ENCODE results near the gene GGA2.
"Not testable (repeated sequence)": the region's sequence is repeated elsewhere in the genome, so short reads cannot be mapped to it uniquely, and the experiment has no call there.

The GGA2 gene, protein sequence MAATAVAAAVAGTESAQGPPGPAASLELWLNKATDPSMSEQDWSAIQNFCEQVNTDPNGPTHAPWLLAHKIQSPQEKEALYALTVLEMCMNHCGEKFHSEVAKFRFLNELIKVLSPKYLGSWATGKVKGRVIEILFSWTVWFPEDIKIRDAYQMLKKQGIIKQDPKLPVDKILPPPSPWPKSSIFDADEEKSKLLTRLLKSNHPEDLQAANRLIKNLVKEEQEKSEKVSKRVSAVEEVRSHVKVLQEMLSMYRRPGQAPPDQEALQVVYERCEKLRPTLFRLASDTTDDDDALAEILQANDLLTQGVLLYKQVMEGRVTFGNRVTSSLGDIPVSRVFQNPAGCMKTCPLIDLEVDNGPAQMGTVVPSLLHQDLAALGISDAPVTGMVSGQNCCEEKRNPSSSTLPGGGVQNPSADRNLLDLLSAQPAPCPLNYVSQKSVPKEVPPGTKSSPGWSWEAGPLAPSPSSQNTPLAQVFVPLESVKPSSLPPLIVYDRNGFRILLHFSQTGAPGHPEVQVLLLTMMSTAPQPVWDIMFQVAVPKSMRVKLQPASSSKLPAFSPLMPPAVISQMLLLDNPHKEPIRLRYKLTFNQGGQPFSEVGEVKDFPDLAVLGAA

GRCh38 chr16:23510164-23510914 lies at the start of gene GGA2:
TSS of gene GGA2 (minus strand) at chr16:23510494. CDS start at chr16:23510411, 83 bp downstream.
- H3K36me3 ChIP-seq (ENCODE audit: insufficient read depth, low read length) = no peaks in the 10 kb centered on the region
- H3K4me1 ChIP-seq (ENCODE audit: insufficient read depth, low read length) = peaks cover 22% of the 10 kb centered on the region
- H3K9ac ChIP-seq (ENCODE audit: low read length) = peak within 1 kb of the TSS; percentile 37
- peak within 1 kb of the TSS; percentile 60 to 76 for H3K4me3 ChIP-seq (ENCODE audit: low read depth in 1 of 2, low read length in 2 of 2)
- no peaks in the 10 kb centered on the region for H3K27me3 ChIP-seq (ENCODE audit: control insufficient read depth in 1 of 2, insufficient read depth in 2 of 2, low read length in 2 of 2)
- H3K9me3 ChIP-seq (ENCODE audit: low read length) = no peaks in the 10 kb centered on the region
- H3K27ac ChIP-seq (ENCODE audit: low read depth, low read length) = peak within 1 kb of the TSS; percentile 79

DNA sequence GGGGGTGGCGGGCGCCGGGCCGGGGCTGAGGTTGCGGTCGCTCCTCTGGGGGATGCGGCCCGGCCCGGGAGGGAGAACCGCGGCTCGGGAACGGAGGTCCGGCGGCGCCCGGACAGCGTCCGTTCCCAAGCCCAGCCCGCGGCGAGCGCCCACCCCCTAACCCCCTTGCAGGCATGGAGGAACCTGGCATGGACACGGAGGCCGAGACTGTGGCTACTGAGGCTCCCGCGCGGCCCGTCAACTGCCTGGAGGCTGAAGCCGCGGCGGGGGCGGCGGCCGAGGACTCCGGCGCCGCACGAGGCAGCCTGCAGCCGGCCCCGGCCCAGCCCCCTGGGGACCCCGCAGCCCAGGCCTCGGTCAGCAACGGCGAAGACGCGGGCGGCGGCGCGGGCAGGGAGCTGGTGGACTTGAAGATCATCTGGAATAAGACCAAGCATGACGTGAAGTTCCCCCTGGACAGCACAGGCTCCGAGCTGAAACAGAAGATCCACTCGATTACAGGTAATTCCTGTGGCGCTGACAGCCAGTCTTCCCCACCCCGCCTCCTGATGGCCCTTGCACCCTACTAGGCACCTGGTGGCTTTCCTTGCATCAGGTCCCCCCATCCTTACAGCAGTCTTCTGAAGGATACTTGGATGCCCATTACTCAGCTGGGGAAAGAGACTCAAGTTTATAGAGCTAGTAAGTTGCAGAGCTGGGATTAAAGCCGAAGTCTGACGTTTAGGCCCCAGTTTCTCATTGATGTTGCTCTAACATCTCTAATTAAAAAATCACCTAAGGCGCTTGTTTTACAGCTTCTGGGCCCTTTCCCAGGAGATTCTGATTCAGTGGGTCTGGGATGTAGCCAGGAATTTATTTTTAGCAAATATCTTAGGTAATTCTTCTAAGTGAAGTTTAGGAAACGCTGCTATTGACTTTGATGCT lies 47.7 kb upstream of the GGA2 start:
- peak overlapping the region; percentile 89 for H3K27ac ChIP-seq (ENCODE audit: low read depth, low read length)
- no peaks in the 10 kb centered on the region for H3K9me3 ChIP-seq (ENCODE audit: low read length)
- peak overlapping the region; percentile 81 to 82 for H3K4me3 ChIP-seq (ENCODE audit: low read depth in 1 of 2, low read length in 2 of 2)
- peak overlapping the region; percentile 74 for H3K9ac ChIP-seq (ENCODE audit: low read length)
- no peaks in the 10 kb centered on the region for H3K27me3 ChIP-seq (ENCODE audit: control insufficient read depth in 1 of 2, insufficient read depth in 2 of 2, low read length in 2 of 2)
- H3K36me3 ChIP-seq (ENCODE audit: insufficient read depth, low read length) = peaks cover 37% of the 10 kb centered on the region
- H3K4me1 ChIP-seq (ENCODE audit: insufficient read depth, low read length) = peaks cover 26% of the 10 kb centered on the region

GRCh38 chr16:23556881-23557778 lies 46.8 kb upstream of the GGA2 start, which contains the start of the genes EARS2 and UBFD1:
TSS of gene EARS2 (minus strand) at chr16:23557350. CDS start at chr16:23557343, 7 bp downstream.
TSS of gene UBFD1 (plus strand) at chr16:23557727. CDS start at chr16:23557743, 16 bp downstream.
- H3K36me3 ChIP-seq (ENCODE audit: insufficient read depth, low read length) = peaks cover 35% of the 10 kb centered on the region

DNA sequence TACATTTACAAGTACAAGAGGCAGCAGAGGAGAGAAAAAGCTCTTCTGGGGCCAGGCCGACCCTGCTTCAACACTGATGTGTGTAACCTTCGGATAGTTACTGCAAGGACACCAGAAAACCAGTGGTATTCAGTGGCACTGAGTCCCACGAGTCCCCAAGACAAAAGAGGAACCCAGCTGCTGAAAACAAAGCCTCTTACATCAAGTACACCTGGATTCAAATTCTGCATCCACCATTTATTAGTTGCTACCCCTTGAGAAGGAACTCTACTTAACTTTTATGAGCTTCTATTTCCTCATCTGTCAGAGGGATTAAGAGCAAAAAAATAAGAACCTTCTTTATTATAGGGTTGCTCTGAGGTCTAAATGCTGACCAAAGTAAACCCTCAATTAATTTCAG lies 44.2 kb upstream of the GGA2 start:
- Histone ChIP-seq H3K9me3 (ENCODE audit: low read length) (no peaks in the 10 kb centered on the region), H3K4me1 (ENCODE audit: insufficient read depth, low read length) (peaks cover 19% of the 10 kb centered on the region), H3K9ac (ENCODE audit: low read length) (no peak overlapping the region), H3K27ac (ENCODE audit: low read depth, low read length) (no peak overlapping the region), H3K4me3 (ENCODE audit: low read depth in 1 of 2, low read length in 2 of 2) (no peak overlapping the region), H3K27me3 (ENCODE audit: control insufficient read depth in 1 of 2, insufficient read depth in 2 of 2, low read length in 2 of 2) (no peaks in the 10 kb centered on the region), H3K36me3 (ENCODE audit: insufficient read depth, low read length) (peaks cover 29% of the 10 kb centered on the region)

More at GRCh38 chr16:23556881-23557778, 46.8 kb upstream of the GGA2 start, which contains the start of the genes EARS2 and UBFD1:
- Histone ChIP-seq H3K27ac (ENCODE audit: low read depth, low read length) (peak within 1 kb of the TSS; percentile 89), H3K4me1 (ENCODE audit: insufficient read depth, low read length) (peaks cover 26% of the 10 kb centered on the region), H3K27me3 (ENCODE audit: control insufficient read depth in 1 of 2, insufficient read depth in 2 of 2, low read length in 2 of 2) (no peaks in the 10 kb centered on the region), H3K9me3 (ENCODE audit: low read length) (no peaks in the 10 kb centered on the region), H3K9ac (ENCODE audit: low read length) (peak within 1 kb of the TSS; percentile 74), H3K4me3 (ENCODE audit: low read depth in 1 of 2, low read length in 2 of 2) (peak within 1 kb of the TSS; percentile 81 to 82)

DNA sequence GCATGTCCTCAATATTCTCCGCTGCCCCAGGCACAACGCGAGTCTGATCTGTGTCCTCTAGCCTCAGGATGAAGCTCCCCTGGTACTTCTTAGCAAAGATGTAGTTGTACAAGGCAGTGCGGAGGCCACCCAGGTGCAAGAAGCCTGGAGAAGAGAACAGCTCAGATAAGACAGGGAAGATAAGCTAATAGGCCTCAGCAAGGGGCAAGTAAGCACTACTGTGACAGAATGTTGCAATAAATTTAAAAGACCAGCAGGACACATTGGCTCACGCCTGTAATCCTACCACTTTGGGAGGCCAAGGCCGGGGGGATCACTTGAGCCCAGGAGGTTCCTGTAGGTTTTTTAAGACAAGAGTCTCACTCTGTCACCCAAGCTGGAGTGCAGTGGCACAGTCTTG lies 41.9 kb upstream of the GGA2 start:
- Histone ChIP-seq H3K36me3 (ENCODE audit: insufficient read depth, low read length) (peaks cover 41% of the 10 kb centered on the region), H3K4me1 (ENCODE audit: insufficient read depth, low read length) (peaks cover 7% of the 10 kb centered on the region)

DNA sequence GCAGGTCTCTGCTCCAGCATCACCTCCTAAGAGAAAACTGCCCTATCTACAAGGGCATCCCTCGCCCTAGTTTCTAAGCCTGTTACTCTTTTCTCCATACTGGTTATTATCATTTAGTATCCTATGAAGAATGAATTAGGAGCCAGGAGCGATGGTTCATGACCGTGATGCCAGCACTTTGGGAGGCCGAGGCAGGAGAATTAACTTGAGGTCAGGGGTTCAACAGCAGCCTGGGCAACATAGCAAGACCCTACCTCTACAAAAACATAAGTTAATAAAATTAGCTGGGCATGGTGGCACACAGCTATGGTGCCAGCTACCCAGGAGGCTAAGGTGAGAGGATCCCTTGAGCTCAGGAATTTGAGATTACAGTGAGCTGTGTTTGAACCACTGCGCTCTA lies 39.6 kb upstream of the GGA2 start:
- no peak overlapping the region for H3K9ac ChIP-seq (ENCODE audit: low read length)
- H3K36me3 ChIP-seq (ENCODE audit: insufficient read depth, low read length) = peaks cover 59% of the 10 kb centered on the region
- H3K27ac ChIP-seq (ENCODE audit: low read depth, low read length) = no peak overlapping the region
- H3K4me1 ChIP-seq (ENCODE audit: insufficient read depth, low read length) = no peaks in the 10 kb centered on the region
- H3K4me3 ChIP-seq (ENCODE audit: low read depth in 1 of 2, low read length in 2 of 2) = no peak overlapping the region
- no peaks in the 10 kb centered on the region for H3K27me3 ChIP-seq (ENCODE audit: control insufficient read depth in 1 of 2, insufficient read depth in 2 of 2, low read length in 2 of 2)
- H3K9me3 ChIP-seq (ENCODE audit: low read length) = no peaks in the 10 kb centered on the region

More for the DNA sequence above, 41.9 kb upstream of the GGA2 start:
- no peaks in the 10 kb centered on the region for H3K27me3 ChIP-seq (ENCODE audit: control insufficient read depth in 1 of 2, insufficient read depth in 2 of 2, low read length in 2 of 2)
- H3K27ac ChIP-seq (ENCODE audit: low read depth, low read length) = no peak overlapping the region
- H3K9ac ChIP-seq (ENCODE audit: low read length) = no peak overlapping the region
- H3K4me3 ChIP-seq (ENCODE audit: low read depth in 1 of 2, low read length in 2 of 2) = no peak overlapping the region
- H3K9me3 ChIP-seq (ENCODE audit: low read length) = no peaks in the 10 kb centered on the region

GRCh38 chr16:23544436-23544835 lies 34.1 kb upstream of the GGA2 start:
- Histone ChIP-seq H3K4me1 (ENCODE audit: insufficient read depth, low read length) (no peaks in the 10 kb centered on the region), H3K9me3 (ENCODE audit: low read length) (no peaks in the 10 kb centered on the region), H3K36me3 (ENCODE audit: insufficient read depth, low read length) (peaks cover 61% of the 10 kb centered on the region), H3K27me3 (ENCODE audit: control insufficient read depth in 1 of 2, insufficient read depth in 2 of 2, low read length in 2 of 2) (no peaks in the 10 kb centered on the region), H3K27ac (ENCODE audit: low read depth, low read length) (no peak overlapping the region), H3K9ac (ENCODE audit: low read length) (no peak overlapping the region), H3K4me3 (ENCODE audit: low read depth in 1 of 2, low read length in 2 of 2) (no peak overlapping the region)

- peaks cover 38% of the 10 kb centered on the region for H3K36me3 ChIP-seq (ENCODE audit: insufficient read depth, low read length)
- H3K27me3 ChIP-seq (ENCODE audit: control insufficient read depth in 1 of 2, insufficient read depth in 2 of 2, low read length in 2 of 2); H3K9me3 ChIP-seq (ENCODE audit: low read length); H3K9ac ChIP-seq (ENCODE audit: low read length); H3K4me3 ChIP-seq (ENCODE audit: low read depth in 1 of 2, low read length in 2 of 2); H3K27ac ChIP-seq (ENCODE audit: low read depth, low read length); H3K4me1 ChIP-seq (ENCODE audit: insufficient read depth, low read length): not testable (repeated sequence)
Measured at GRCh38 chr16:23540817-23541178, 30.5 kb upstream of the GGA2 start.

GRCh38 chr16:23539984-23540816 lies 29.9 kb upstream of the GGA2 start:
- H3K27ac ChIP-seq (ENCODE audit: low read depth, low read length) = no peak overlapping the region
- H3K4me3 ChIP-seq (ENCODE audit: low read depth in 1 of 2, low read length in 2 of 2) = no peak overlapping the region
- H3K36me3 ChIP-seq (ENCODE audit: insufficient read depth, low read length) = peaks cover 34% of the 10 kb centered on the region
- H3K4me1 ChIP-seq (ENCODE audit: insufficient read depth, low read length) = no peaks in the 10 kb centered on the region
- H3K27me3 ChIP-seq (ENCODE audit: control insufficient read depth in 1 of 2, insufficient read depth in 2 of 2, low read length in 2 of 2) = no peaks in the 10 kb centered on the region
- H3K9ac ChIP-seq (ENCODE audit: low read length) = no peak overlapping the region
- H3K9me3 ChIP-seq (ENCODE audit: low read length) = no peaks in the 10 kb centered on the region

Data from muscle layer of colon (tissue), 2 donors.